Measurements from ENCODE around the gene BMPR1A. TPM values are rescaled to one million over a fixed set of nuclear protein-coding genes. Genes with fewer than 3 reads are reported as not detected.
"Not testable (repeated sequence)": the region's sequence is repeated elsewhere in the genome, so short reads cannot be mapped to it uniquely, and the experiment has no call there.

BMPR1A gene
- polyA plus RNA-seq, 4 donors: 64.5 to 79.4 (median 71.1) TPM

- no peak for DNase-seq (ENCODE audit: low read depth in 4 of 4, low spot score in 2 of 4)
Measured at GRCh38 chr10:86950349-86950748, 193.9 kb downstream of the BMPR1A start.

- no peak for DNase-seq (ENCODE audit: low read depth in 4 of 4, low spot score in 2 of 4)
Measured at GRCh38 chr10:86951184-86951761, 194.9 kb downstream of the BMPR1A start.

GRCh38 chr10:86952106-86952505, 195.7 kb downstream of the BMPR1A start:
- DNase-seq (ENCODE audit: low read depth in 4 of 4, low spot score in 2 of 4): no peak

DNA sequence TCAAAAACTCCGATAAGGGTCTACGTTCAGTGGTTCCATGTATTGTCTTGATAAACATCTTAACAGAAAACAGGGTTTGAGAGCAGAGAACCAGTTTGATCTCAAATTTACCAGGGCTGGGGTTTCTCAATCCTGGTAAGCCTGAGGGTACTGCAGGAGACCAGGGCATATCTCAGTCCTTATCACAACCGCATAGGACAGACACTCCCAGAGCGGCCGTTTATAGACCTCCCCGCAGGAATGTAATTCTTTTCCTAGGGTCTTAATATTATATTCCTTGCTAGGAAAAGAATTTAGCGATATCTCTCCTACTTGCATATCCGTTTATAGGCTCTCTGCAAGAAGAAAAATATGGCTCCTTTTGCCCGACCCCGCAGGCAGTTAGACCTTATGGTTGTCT, 196.3 kb downstream of the BMPR1A start:
- not testable (repeated sequence) for DNase-seq (ENCODE audit: low read depth in 4 of 4, low spot score in 2 of 4)

DNA sequence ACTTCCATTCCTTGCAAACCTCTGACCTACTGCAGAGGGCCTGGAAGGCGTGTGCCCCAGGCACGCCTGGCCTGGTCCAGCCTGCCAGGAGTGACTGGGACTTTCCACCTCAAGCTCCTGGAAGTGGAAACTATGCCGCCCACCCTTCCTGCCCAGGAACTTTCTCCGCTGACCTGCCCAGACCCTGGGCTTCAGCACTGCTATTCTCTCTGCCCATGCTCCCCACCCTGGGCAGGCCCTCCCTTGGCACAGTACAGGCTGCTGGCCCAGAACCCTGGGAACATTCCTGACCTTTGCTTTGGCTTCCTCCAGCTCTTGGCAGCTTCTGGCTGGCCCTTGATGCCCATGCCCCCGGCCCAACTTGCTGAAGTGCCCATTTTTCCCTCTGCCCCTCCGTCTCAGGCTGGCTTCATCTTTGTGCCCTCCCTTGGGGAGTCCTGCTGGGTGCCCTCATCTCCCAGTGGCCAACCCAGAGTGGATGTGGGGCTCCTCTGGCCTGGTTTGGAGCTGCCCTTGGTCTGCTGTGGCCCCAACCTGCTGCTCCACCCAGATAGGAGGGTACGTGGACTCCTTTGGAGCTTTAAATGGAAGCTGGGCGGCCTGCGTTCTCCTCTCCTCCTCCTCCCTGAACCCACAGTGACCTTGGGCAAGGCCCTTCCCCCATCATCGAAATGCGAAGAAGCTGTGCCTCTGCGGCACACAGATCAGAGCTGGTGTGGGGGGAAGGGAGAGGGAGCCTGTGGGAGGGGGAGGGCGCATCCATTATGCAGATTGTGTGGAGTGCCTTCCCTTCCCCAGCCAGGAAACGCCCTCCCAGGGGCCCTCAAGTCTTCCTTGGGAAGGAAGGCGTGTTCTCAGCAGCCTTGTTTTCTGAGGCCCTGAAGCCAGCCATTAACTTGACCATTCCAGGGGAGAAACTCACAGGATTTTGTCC, 197.6 kb downstream of the BMPR1A start:
- DNase-seq (ENCODE audit: low read depth in 4 of 4, low spot score in 2 of 4): no peak

- DNase-seq (ENCODE audit: low read depth in 4 of 4, low spot score in 2 of 4): no peak
Measured at GRCh38 chr10:86954681-86955500, 198.5 kb downstream of the BMPR1A start.

DNA sequence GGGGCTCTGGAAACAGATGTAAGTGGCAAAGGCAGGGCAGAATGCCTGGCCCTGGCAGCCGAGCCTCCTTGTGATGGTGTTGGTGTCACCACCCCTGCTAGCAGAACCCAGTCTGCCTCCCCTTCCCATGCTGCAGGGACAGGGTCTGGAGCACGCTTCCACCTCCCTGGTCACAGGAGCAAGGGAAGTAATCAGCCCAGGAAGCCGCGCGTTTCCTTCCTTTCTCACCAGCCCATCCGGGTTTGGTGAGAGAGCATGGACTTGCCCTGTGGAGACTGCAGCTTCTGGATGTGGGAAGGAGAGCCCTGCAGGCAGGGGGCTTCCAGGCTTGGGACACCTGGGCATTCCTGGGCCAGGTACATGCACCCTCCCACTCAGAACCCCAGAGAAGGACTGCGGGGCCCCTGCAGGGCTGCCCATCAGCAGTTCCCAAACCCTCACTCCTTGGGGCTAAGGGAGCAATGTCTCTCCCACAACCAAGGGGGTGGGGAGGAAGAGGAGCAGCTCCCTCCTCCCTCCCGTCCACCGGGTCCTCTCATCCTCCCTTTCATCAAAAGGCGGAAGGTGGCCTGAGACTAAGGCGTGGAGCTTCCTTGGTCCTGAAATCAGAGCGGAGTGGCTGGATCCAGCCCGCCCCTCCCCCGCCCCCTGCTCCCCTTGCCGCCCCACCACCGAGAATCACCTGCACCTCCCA, 199.2 kb downstream of the BMPR1A start:
- DNase-seq (ENCODE audit: low read depth in 4 of 4, low spot score in 2 of 4): no peak

GRCh38 chr10:86956195-86956847, 199.9 kb downstream of the BMPR1A start:
- DNase-seq (ENCODE audit: low read depth in 4 of 4, low spot score in 2 of 4): no peak

DNA sequence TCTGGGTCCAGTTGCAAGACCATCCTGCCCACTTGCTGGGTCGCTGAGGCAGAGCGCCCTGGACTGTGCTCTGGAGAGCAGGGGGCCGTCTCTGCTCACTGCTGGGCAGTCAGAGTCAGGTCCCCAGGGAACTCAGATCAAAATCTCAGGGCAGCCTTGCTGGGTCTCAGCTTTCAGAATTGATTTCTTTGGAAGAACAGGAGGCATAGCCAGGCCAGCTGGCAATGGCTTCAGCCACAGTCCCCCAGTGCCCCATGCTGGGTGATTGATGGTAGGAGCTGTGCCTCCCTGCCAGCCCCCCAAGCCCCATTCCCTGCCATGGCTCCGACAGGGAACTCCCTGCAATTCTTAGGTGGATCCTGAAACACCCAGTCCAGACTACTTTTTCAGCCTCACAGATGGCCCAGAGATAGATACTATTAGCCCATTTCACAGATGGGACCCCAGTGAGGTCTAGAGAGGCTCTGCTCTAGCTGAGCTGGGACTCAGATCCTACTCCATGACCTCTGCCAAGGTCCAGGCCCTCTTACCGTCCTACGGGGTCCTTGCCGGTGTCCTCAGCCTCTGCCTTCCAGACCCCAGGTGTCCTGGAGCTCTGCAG, 200.5 kb downstream of the BMPR1A start:
- DNase-seq (ENCODE audit: low read depth in 4 of 4, low spot score in 2 of 4): no peak

DNA sequence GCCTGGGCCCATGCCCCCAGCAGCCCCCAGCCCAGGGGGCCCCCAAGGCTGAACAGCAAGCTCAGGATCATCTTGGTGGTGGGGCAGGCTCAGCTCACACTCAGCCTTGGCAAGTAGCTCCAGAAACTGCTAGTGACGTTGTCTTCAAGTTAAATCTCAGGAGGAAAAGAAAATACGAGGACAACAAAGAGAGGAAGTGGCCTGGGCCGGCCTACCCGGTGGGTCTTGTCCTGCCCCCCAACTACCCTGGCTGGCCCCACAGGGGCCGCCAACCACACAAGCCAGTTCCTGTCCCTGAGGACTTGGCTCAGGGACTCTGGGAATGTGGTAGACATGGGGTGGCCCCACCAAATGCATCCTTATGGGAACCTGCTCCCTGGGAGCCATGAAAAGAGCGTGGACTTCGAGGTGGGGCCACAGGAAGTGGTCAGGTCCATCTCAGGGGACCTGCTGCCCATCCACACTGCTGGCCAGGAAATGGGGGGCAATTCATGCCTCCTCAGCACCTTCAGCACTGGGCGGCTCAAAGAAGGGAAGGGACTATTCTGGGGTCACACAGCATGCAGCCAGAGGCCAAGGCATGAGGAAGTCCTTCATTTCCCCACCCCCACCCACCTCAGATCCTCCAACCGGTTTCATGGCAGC, 201.2 kb downstream of the BMPR1A start, which contains the start of gene MMRN2:
Gene MMRN2, minus strand, starts transcription at position 145 of the 645 bp plus-strand sequence. Its CDS starts 74 bp downstream, at position 71.
- no peak for DNase-seq (ENCODE audit: low read depth in 4 of 4, low spot score in 2 of 4)

DNA sequence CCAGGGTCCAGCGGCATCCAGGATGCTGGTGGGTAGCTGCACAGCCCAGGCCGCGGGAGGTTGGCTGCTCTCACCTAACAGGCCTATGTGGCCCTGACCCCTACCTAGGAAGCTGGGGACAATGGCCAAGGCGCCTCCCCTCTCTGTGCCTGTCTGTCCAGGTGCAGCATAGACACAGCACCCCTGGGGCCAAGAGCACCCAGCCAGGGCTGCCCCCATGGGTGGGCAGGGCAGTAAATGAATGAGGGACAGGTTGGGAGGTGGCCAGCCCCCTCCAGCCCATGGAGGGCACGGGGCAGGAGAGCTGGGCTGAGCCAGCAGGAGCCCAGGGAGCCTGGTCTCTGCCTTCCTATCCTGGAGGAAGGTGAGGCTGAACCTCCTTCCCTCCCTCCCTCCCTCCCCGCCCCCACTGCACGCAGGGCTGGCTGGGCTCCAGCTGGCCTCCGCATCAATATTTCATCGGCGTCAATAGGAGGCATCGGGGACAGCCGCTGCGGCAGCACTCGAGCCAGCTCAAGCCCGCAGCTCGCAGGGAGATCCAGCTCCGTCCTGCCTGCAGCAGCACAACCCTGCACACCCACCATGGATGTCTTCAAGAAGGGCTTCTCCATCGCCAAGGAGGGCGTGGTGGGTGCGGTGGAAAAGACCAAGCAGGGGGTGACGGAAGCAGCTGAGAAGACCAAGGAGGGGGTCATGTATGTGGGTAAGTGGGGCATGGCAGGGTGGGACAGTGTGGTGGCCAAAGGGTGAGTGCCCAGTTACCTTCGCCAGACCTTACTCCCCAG, 201.9 kb downstream of the BMPR1A start, which contains the start of gene SNCG:
Gene SNCG, plus strand, starts transcription at position 484 of the 785 bp plus-strand sequence. Its CDS starts 99 bp downstream, at position 583.
- no peak for DNase-seq (ENCODE audit: low read depth in 4 of 4, low spot score in 2 of 4)

DNA sequence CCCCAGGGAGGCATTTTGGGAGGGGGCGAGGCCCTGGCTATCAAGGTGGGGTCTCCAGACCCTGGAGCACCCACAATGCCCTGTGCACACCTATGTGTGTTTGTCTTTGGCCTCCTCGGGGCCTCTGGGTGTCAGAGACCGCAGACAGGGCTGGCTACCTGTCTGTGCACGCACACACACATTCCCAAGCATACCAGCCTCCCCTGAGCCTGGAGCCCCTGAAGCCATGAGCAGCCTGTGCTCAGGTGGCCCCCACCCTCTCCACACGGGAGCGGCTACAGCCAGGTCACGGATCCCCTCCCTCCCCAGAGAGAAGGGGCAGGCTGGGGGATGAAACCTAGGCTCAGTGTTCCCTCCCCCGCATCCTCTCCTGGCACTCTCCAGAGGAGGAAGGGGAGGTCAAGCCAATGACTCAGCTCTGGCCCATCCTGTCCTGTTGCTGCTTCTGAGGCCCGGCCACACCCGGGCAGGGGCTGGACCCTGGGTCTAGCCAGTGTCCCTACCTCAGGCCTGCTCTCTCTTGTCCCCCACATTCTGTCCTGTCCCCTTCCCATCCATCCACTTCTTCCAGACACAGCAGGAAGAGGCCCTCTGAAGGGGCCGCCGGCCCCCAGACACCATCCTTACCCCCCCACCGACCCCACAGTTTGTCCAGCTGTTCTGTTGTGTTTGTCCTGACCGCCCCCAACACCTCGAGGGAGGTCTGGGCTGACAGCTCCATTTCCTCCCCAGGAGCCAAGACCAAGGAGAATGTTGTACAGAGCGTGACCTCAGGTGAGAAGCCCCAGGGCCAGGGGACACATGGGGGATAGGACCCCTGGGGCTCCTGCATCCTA, 202.7 kb downstream of the BMPR1A start:
- no peak for DNase-seq (ENCODE audit: low read depth in 4 of 4, low spot score in 2 of 4)

DNA sequence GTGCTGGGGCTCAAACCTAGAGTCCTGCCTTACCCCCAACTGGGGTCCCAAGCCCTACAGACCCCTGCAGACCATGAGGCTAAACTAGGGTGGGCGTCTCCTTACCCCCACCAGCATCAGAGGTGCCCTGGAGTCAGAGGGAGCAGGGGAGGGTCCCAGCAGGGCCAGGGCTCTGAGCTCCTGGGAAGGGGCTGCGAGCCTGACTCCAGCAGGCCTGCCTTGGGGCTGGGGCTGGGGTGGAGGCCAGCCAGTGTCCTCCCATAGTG, 203.3 kb downstream of the BMPR1A start:
- no peak for DNase-seq (ENCODE audit: low read depth in 4 of 4, low spot score in 2 of 4)

- DNase-seq (ENCODE audit: low read depth in 4 of 4, low spot score in 2 of 4): no peak
Measured at GRCh38 chr10:86960003-86960862, 203.8 kb downstream of the BMPR1A start.

DNA sequence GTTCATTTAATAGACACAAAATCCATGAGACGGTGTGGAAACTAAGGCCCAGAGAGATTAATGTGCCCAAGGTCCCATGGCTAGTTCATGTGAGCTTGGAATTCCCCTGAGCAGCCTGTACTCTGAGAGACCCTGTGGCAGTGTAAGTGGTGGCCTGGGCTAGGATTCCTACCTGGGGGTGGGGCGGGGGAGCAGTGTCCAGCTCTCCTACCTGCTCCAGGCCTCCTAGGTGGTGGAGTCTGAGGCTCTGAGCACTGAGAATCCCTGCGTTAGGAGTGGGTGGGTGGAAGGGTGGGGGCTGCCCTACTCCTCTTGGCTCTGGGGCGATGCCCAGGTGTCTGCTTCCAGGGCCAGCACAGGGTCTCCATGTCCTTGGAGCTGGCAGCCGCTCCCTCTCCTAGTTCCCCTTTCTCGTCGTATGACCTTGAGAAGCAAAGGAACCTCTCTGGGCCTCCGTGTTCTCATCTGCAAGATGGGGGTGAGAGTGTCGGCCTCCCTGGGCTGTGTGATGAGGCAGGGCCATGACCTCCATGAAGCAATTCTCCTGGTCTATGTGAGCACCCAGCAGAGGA, 204.5 kb downstream of the BMPR1A start:
- DNase-seq (ENCODE audit: low read depth in 4 of 4, low spot score in 2 of 4): no peak

- DNase-seq (ENCODE audit: low read depth in 4 of 4, low spot score in 2 of 4): no peak
Measured at GRCh38 chr10:86961481-86962091, 205.2 kb downstream of the BMPR1A start.
